Measurements from ENCODE around the gene POLD2. TPM values are rescaled to one million over a fixed set of nuclear protein-coding genes. Genes with fewer than 3 reads are reported as not detected.

The POLD2 gene
- total and polyA plus RNA-seq, 2 of the 4 experiments (the other 2 are of a cell fraction): 142 to 163 TPM

DNA sequence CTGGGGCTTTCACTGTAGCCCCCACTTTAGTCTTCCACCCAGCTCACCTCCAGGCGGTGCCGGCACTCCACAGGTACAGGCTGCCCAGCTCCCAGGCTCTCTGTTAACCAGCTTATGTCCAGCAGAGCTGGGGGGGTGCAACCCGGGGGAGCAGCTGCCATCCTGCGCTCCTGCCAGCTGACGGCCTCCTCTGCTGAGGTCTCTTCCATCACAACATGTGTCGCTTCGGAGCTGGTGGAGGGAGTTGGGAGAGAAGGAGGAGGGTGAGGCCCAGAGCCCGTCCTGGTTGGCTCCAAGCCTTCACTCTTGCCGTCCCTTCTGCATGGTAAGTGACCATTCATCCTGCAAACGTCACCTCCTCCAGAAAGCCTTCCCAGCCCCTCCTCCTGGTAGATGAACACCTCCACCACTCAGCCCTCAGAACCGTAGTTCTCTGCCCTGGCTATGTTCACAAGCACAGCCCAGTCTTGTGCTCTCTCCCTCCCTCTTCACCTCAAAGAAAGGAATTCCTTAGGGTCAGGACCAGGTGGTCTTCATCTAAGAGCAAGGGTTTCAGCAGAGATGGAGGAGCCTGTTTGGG is 42.6 kb downstream of the POLD2 start:
- Histone ChIP-seq H3K23ac (ENCODE audit: low read depth, low read length) (0 out of 2 replicates have a peak overlapping the region, but pooled peaks have one; percentile 17), H3K27me3 (ENCODE audit: control insufficient read depth, insufficient read depth, low read length) (no peaks in the 10 kb centered on the region), H2BK5ac (ENCODE audit: low read depth, low read length, poor library complexity, severe bottlenecking) (no peak overlapping the region), H3K9me1 (ENCODE audit: insufficient read depth, low read length) (peaks cover 21% of the 10 kb centered on the region), H2AK9ac (replicated peaks; ENCODE audit: low read depth, low read length, poor library complexity) (peak overlapping the region; percentile 59), H3K9me3 (ENCODE audit: control insufficient read depth, insufficient read depth, low read length) (no peaks in the 10 kb centered on the region), H3K36me3 (ENCODE audit: control insufficient read depth, insufficient read depth, low read length) (peaks cover 39% of the 10 kb centered on the region), H2AFZ (replicated peaks; ENCODE audit: low read length, poor library complexity) (no peak overlapping the region), H4K5ac (ENCODE audit: low read depth, low read length) (no peak overlapping the region), H3K4me2 (ENCODE audit: low read depth, low read length) (peak overlapping the region; percentile 36; the same call in 1 of the 2 replicates), H4K8ac (ENCODE audit: low read depth in 2 of 2, low read length in 2 of 2) (peak overlapping the region in 1 of 2 experiments; percentile 28; a peak in 1 of 4 replicates), H3K56ac (ENCODE audit: extremely low read depth, insufficient read depth, low read length) (no peak overlapping the region), H3K79me1 (ENCODE audit: low read depth in 1 of 2, low read length in 2 of 2) (peaks cover 7 to 38% of the 10 kb centered on the region in 2 experiments; a peak in 3 of 4 replicates), H3K27ac (ENCODE audit: insufficient read depth, low read length) (no peak overlapping the region), H3K4me1 (ENCODE audit: control insufficient read depth, insufficient read depth, low read length) (peaks cover 15% of the 10 kb centered on the region), H2BK120ac (ENCODE audit: low read depth, low read length) (no peak overlapping the region), H2BK20ac (ENCODE audit: low read depth, low read length) (no peak overlapping the region), H4K91ac (ENCODE audit: insufficient read depth, low read depth, low read length) (no peak overlapping the region), H2AK5ac (ENCODE audit: low read depth, low read length) (peak overlapping the region; percentile 51; the same call in 1 of the 2 replicates), H3K18ac (ENCODE audit: low read depth, low read length) (no peak overlapping the region), H3K4me3 (ENCODE audit: insufficient read depth, low read depth, low read length) (no peak overlapping the region), H4K20me1 (ENCODE audit: insufficient read depth, low read length) (no peaks in the 10 kb centered on the region; the same call in 1 of the 2 replicates), H3K14ac (replicated peaks; ENCODE audit: low read depth, low read length) (no peak overlapping the region), H3K4ac (ENCODE audit: low read depth, low read length) (no peak overlapping the region; the same call in 1 of the 2 replicates), H3K9ac (ENCODE audit: low read depth, low read length) (no peak overlapping the region), H2BK15ac (ENCODE audit: low read depth, low read length) (no peak overlapping the region)
- ChIA-PET POLR2A (ENCODE audit: unreplicated experiment) (no interaction called here), CTCF (no interaction called here)
- in situ Hi-C loops (cut with MboI; ENCODE audit: low sequenced_read_pairs): no loop called here
- intact Hi-C loops (cut with micrococcal nuclease): no loop called here
- WGBS, 2 experiments (ENCODE audit: extremely low coverage in 2 of 2, insufficient read length in 1 of 2): 83% methylated on average over 1 of the region's 11 CpGs; no CpG with 5 or more reads in 1 of the 2 experiments
- no peak for DNase-seq
- BruUV-seq (replicated peaks): no TSS peak
- dilution Hi-C loops (cut with HindIII; ENCODE audit: low sequenced_read_pairs, unreplicated experiment): no loop called here
- no peak for ATAC-seq (ENCODE audit: low read depth)
- TF ChIP-seq, protein P1, sequence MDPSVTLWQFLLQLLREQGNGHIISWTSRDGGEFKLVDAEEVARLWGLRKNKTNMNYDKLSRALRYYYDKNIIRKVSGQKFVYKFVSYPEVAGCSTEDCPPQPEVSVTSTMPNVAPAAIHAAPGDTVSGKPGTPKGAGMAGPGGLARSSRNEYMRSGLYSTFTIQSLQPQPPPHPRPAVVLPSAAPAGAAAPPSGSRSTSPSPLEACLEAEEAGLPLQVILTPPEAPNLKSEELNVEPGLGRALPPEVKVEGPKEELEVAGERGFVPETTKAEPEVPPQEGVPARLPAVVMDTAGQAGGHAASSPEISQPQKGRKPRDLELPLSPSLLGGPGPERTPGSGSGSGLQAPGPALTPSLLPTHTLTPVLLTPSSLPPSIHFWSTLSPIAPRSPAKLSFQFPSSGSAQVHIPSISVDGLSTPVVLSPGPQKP (IDR thresholded peaks at IDR 0.05; ENCODE audit: borderline replicate concordance, low read depth, low read length): no peak
- no peak for TF ChIP-seq RFX5 (IDR thresholded peaks at IDR 0.05; ENCODE audit: low read depth, low read length)
- TF ChIP-seq RCOR1 (IDR thresholded peaks at IDR 0.05; ENCODE audit: insufficient replicate concordance, low read length): no peak
- TF ChIP-seq, protein P2, sequence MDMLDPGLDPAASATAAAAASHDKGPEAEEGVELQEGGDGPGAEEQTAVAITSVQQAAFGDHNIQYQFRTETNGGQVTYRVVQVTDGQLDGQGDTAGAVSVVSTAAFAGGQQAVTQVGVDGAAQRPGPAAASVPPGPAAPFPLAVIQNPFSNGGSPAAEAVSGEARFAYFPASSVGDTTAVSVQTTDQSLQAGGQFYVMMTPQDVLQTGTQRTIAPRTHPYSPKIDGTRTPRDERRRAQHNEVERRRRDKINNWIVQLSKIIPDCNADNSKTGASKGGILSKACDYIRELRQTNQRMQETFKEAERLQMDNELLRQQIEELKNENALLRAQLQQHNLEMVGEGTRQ (IDR thresholded peaks at IDR 0.05; ENCODE audit: low read depth, low read length): no peak
- no peak for TF ChIP-seq RAD21 (IDR thresholded peaks at IDR 0.05; ENCODE audit: low read length)
- TF ChIP-seq MAZ (IDR thresholded peaks at IDR 0.05; ENCODE audit: borderline replicate concordance, low read depth, low read length): no peak
- no peak for TF ChIP-seq BHLHE40 (IDR thresholded peaks at IDR 0.05; ENCODE audit: low read depth, low read length)
- TF ChIP-seq FOS (IDR thresholded peaks at IDR 0.05; ENCODE audit: low read depth, low read length): no peak
- TF ChIP-seq SMC3 (IDR thresholded peaks at IDR 0.05; ENCODE audit: low read depth, low read length): no peak
- TF ChIP-seq, protein P3, sequence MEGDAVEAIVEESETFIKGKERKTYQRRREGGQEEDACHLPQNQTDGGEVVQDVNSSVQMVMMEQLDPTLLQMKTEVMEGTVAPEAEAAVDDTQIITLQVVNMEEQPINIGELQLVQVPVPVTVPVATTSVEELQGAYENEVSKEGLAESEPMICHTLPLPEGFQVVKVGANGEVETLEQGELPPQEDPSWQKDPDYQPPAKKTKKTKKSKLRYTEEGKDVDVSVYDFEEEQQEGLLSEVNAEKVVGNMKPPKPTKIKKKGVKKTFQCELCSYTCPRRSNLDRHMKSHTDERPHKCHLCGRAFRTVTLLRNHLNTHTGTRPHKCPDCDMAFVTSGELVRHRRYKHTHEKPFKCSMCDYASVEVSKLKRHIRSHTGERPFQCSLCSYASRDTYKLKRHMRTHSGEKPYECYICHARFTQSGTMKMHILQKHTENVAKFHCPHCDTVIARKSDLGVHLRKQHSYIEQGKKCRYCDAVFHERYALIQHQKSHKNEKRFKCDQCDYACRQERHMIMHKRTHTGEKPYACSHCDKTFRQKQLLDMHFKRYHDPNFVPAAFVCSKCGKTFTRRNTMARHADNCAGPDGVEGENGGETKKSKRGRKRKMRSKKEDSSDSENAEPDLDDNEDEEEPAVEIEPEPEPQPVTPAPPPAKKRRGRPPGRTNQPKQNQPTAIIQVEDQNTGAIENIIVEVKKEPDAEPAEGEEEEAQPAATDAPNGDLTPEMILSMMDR (conservative IDR thresholded peaks at IDR 0.05; ENCODE audit: low read depth, low read length): no peak
- no peak for TF ChIP-seq MAFK (IDR thresholded peaks at IDR 0.05; ENCODE audit: low read depth, low read length)
- no peak for TF ChIP-seq CHD1 (IDR thresholded peaks at IDR 0.05; ENCODE audit: low read depth, low read length)
- no peak for TF ChIP-seq CEBPB (IDR thresholded peaks at IDR 0.05; ENCODE audit: low read depth, low read length)
- TF ChIP-seq MXI1 (IDR thresholded peaks at IDR 0.05; ENCODE audit: borderline replicate concordance, low read depth, low read length): no peak
- TF ChIP-seq POLR2A (IDR thresholded peaks at IDR 0.05; ENCODE audit: low read depth, low read length): no peak
- no peak for TF ChIP-seq NFE2L2 (IDR thresholded peaks at IDR 0.05; ENCODE audit: low read depth, low read length)
